GM19395 (cell line): ENCODE results near the gene ARPC4.
"Not testable (repeated sequence)": the region's sequence is repeated elsewhere in the genome, so short reads cannot be mapped to it uniquely, and the experiment has no call there.

Source experiments
- ATAC-seq: cut with Tn5 transposase; IDR thresholded peaks from one replicate; pipeline ENCODE4 v1.9.1; 2021; ENCODE audit warnings: mild to moderate bottlenecking, moderate library complexity; ENCODE audit not compliant: unreplicated experiment

Gene ARPC4

DNA sequence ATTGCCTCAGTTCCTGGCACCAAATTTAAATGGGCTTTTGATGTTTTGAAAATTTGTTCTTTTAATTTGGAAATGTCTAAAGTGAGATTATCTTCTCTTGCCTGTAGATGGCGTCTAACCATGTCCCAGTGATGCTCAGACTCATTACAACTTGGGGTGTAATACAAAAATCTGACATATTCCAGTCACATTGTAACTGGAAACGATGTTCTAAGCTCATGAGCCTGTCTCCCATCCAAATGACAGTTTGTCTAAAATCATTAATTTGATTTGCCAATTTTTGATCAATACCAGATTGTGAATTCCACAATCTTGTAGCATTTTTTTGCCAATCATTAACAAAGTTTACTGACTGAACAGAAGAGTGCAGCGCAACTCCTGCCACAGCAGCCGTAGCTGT, 56.0 kb downstream of the ARPC4 start:
- not testable (repeated sequence) for ATAC-seq

DNA sequence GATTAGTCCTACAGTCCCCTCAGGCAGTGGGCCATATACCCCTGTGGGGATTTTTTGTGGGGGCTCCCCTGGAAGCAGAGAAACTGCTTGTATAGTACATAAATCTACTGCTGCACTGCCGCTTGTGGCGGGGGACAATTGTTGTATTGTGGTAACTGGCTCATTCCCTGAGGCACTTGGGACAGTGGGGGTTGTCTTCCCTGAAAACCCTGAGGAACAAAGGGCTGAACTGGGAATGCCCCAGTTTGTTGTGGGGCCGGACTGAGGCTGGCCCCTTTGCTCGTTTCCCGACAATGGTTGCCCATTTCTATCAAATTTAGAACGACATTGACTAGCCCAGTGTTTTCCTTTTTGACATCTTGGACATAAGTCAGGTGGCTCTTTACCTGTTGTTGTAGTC, 58.5 kb downstream of the ARPC4 start:
- not testable (repeated sequence) for ATAC-seq

DNA sequence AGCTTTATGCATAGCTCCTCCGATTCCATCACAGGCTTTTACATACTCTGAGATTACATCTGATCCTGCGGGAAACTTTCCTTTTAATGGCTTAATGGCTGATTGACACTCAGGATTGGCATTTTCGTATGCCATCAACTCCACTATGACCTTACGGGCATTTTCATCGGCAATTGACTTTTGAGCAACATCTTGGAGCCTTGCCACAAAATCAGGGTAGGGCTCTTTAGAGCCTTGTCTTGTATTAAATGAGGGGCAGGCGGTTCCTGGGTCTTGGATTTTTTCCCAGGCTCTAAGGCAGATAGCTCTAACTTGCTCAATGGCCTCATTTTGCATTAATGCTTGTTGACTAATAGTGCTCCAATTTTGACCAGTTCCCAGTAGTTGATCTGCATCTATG, 59.0 kb downstream of the ARPC4 start:
- not testable (repeated sequence) for ATAC-seq

DNA sequence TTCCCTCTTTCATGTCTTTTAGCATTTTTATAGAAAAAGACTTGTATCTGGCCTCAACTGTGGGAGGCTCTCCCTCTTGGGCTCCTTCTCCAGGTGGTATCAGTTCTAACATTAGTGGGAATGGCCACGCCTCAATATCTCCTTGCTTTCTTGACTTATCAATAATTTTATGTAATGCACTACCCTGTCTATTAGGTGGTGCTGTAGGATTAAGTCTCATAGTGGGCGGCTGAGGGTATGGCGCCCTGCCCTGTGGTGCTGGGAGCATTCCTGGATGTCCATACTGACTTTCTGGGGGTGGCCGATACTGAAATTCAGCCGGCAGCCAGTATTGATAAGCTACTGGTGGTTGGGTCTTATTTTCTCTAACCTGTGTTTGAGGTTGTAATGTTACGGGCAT, 59.6 kb downstream of the ARPC4 start:
- no peak for ATAC-seq

DNA sequence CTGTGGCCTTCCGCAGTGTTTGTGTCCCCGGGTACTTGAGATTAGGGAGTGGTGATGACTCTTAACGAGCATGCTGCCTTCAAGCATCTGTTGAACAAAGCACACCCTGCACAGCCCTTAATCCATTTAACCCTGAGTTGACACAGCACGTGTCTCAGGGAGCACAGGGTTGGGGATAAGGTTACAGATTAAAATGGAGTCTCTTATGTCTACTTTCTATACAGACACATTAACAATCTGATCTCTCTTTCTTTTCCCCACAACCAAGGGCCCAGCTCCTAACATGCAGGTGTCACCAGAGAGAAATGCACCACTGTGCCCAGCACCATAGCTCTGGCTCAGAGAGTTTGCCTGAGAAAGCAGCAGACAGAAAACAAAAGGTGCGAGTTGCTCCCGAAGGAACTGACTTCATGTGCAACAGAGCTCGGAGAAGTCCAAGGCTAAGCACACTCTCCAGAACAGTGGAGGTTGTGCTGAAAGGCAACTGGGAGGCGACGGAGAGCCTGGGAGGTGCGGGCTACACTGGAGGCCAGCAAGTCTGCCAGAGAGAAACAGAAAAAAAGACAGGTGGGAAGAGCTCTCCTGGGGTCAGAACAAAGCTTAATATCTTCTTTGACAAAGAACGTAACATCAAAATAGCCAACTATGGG, 61.5 kb downstream of the ARPC4 start:
- ATAC-seq: not testable (repeated sequence)

DNA sequence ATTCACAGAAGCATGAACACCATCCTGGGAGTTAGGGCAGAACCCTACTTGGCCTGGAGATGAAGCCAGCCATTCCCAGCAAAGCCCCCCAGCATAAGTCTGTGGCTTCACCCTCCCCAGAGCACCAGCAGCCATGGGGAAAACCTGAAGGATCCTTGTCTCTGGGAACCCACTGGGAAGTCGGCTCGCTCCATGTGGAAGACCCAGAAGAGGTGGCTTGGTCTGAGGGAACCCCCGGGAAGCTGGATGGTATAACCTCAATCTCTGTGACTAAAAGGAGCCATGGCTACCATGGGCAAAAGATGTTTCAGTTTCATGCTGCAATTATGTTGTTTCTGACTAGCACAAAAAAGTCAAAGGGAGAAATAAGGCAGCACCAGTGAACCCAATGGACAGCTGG, 62.7 kb downstream of the ARPC4 start:
- ATAC-seq: no peak
